OCI-LY1 (cell line): ENCODE data around the gene ESRP2.

ENCODE experiments used
- EZH2 ChIP-seq: fragments of 200-600 bp; sonication (generic), shearing (Covaris generic); IDR thresholded peaks from 2 replicates; pipeline ENCODE4 v1.8.0; 2017; ENCODE audit warnings: borderline replicate concordance, mixed run types, mild to moderate bottlenecking, antibody characterized with exemption, low read length, moderate library complexity, mixed read lengths
- TF ChIP-seq, protein P1 (sequence below): fragments of 200-600 bp; sonication (generic), shearing (Covaris generic); IDR thresholded peaks from 2 replicates; pipeline ENCODE4 v1.5.1; 2017; ENCODE audit warnings: mild to moderate bottlenecking, antibody characterized with exemption, low read length, moderate library complexity, mixed read lengths

DNA sequence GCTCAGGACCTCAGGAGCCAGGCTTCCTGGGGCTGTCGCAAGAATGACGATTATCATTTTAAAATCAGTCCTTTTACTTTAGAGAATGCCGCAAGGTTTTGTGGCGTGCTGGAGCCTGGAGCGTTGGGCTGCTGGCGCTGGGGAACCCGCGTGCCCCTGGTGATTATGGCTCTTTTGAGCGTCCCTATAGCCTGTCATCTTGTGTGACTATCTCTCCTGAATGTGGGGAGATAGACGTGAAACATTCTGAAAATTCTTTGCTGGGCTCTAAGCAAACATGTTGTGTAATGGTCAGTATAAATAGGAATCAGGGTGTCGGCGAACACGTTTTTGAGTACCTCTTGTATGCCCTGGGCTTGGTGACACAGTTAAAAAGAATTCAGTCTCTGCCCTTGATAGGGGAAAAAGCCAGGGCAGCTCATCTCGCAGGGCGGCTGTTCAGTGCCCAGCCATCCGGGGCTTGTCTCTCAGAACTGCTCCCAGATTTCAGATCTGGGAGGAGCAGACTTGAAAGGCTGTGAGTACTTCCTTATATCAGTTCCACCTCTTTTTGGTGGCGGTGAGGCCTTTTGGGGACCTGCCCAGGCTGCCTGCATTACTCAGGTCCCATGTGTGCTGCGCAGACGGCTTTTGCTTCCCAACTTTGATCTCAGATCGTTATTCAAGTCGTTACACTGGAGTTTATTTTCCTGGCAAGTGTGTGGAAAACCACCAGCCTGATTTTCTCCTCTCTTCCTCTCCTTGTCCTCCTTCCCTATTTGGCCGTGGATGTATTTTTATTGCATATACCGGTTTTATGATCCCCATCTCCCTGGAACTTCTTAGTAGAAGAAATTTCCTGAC, 29.4 kb upstream of the ESRP2 start:
- TF ChIP-seq, protein P1, sequence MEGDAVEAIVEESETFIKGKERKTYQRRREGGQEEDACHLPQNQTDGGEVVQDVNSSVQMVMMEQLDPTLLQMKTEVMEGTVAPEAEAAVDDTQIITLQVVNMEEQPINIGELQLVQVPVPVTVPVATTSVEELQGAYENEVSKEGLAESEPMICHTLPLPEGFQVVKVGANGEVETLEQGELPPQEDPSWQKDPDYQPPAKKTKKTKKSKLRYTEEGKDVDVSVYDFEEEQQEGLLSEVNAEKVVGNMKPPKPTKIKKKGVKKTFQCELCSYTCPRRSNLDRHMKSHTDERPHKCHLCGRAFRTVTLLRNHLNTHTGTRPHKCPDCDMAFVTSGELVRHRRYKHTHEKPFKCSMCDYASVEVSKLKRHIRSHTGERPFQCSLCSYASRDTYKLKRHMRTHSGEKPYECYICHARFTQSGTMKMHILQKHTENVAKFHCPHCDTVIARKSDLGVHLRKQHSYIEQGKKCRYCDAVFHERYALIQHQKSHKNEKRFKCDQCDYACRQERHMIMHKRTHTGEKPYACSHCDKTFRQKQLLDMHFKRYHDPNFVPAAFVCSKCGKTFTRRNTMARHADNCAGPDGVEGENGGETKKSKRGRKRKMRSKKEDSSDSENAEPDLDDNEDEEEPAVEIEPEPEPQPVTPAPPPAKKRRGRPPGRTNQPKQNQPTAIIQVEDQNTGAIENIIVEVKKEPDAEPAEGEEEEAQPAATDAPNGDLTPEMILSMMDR, result no peak
- no peak for TF ChIP-seq EZH2
